Subcutaneous abdominal adipose tissue (tissue), 5 donors: Measurements from ENCODE around the gene IKBIP.
"Not testable (repeated sequence)": the region's sequence is repeated elsewhere in the genome, so short reads cannot be mapped to it uniquely, and the experiment has no call there.

Experiments
- H3K27ac ChIP-seq: one replicate; pipeline ENCODE4 v1.7.0; 2013; ENCODE audit warnings: low read depth, mild to moderate bottlenecking, inconsistent platforms, low read length, moderate library complexity
- H3K27me3 ChIP-seq, 5 donors: one replicate each; pipeline ENCODE4 v1.7.0; 2013; ENCODE audit warnings: low read length in 5 of 5, inconsistent platforms in 1 of 5; ENCODE audit not compliant: control insufficient read depth in 5 of 5, insufficient read depth in 4 of 5
- H3K36me3 ChIP-seq, 5 donors: one replicate each; pipeline ENCODE4 v1.7.0; 2013; ENCODE audit warnings: low read length in 5 of 5; ENCODE audit not compliant: control insufficient read depth in 5 of 5, insufficient read depth in 5 of 5
- H3K4me1 ChIP-seq, 5 donors: one replicate each; pipeline ENCODE4 v1.7.0; 2013; ENCODE audit warnings: low read length in 5 of 5, mild to moderate bottlenecking in 3 of 5, moderate library complexity in 1 of 5; ENCODE audit not compliant: control insufficient read depth in 5 of 5, insufficient read depth in 5 of 5
- H3K4me3 ChIP-seq, 5 donors: one replicate each; pipeline ENCODE4 v1.7.0; 2013; ENCODE audit warnings: low read length in 5 of 5, low read depth in 1 of 5
- H3K9ac ChIP-seq, 5 donors: one replicate each; pipeline ENCODE4 v1.7.0; 2013; ENCODE audit warnings: low read length in 5 of 5, mild to moderate bottlenecking in 4 of 5, moderate library complexity in 3 of 5
- H3K9me3 ChIP-seq, 5 donors: one replicate each; pipeline ENCODE4 v1.7.0; 2013; ENCODE audit warnings: low read length in 5 of 5; ENCODE audit not compliant: control insufficient read depth in 5 of 5
- donor health status: healthy.
- donor health status: healthy.
- donor health status: healthy.
- donor health status: healthy.
- donor health status: healthy.

Gene IKBIP

DNA sequence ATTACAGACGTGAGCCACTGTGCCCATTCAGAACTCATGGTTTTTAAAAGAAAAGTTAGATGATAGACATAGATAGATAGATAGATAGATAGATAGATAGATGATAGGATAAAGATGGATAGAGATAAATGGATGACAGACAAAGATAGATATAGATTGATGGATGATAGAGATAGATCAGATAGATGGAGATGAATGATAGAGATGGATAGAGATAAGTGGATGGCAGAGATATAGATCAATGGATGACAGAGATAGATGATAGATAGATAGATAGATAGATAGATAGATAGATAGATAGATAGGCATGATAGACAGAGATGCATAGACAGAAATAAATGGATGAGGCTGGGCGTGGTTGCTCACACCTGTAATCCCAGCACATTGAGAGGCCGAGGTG is 64.8 kb downstream of the IKBIP start:
- H3K27me3 ChIP-seq, result no peaks in the 10 kb centered on the region
- H3K9me3 ChIP-seq, result no peaks in the 10 kb centered on the region
- no peak overlapping the region for H3K4me3 ChIP-seq
- no peak overlapping the region for H3K9ac ChIP-seq
- no peaks in the 10 kb centered on the region for H3K36me3 ChIP-seq
- no peaks in the 10 kb centered on the region for H3K4me1 ChIP-seq
- no peak overlapping the region for H3K27ac ChIP-seq

DNA sequence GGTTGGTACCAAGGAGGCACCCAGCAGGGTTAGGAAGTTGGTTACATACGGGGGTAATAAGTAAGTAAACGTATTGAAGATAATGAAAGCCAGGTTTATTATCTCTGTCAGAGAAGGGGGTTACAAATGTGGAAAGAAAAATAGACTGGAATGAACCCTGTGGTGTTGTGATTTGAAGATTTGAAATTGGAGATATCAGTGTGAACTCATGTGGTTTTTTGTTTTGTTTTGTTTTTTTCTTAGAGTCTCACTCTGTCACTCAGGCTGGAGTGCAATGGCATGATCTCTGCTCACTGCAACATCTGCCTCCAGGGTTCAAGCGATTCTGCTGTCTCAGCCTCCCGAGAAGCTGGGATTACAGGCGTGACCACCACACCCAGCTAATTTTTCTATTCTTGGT is 65.2 kb downstream of the IKBIP start:
- Histone ChIP-seq H3K4me1 (no peaks in the 10 kb centered on the region), H3K36me3 (no peaks in the 10 kb centered on the region), H3K4me3 (no peak overlapping the region), H3K9me3 (no peaks in the 10 kb centered on the region), H3K27me3 (no peaks in the 10 kb centered on the region), H3K9ac (no peak overlapping the region), H3K27ac (no peak overlapping the region)

DNA sequence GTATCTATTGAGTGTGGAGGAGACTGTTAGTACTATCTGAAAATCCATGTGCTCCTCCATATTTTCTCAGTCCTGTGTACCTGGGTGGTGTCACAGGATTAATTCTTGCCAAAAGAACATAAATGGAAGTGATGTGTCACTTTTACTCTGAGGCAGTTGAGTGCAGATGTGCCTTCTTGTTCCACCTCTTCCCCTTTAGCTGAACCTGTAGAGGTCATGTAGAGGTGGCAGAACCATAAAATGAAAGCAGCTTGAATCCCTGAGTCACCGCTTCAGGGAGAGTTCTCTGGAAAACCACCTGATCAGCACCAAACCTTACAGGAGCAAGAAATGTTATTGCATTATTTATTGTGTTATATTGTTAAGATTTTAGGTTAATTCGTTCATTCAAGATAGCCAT is 65.8 kb downstream of the IKBIP start:
- H3K9ac ChIP-seq, result no peak overlapping the region
- no peaks in the 10 kb centered on the region for H3K36me3 ChIP-seq
- no peak overlapping the region for H3K4me3 ChIP-seq
- no peak overlapping the region for H3K27ac ChIP-seq
- no peaks in the 10 kb centered on the region for H3K9me3 ChIP-seq
- H3K27me3 ChIP-seq, result no peaks in the 10 kb centered on the region
- H3K4me1 ChIP-seq, result no peaks in the 10 kb centered on the region

DNA sequence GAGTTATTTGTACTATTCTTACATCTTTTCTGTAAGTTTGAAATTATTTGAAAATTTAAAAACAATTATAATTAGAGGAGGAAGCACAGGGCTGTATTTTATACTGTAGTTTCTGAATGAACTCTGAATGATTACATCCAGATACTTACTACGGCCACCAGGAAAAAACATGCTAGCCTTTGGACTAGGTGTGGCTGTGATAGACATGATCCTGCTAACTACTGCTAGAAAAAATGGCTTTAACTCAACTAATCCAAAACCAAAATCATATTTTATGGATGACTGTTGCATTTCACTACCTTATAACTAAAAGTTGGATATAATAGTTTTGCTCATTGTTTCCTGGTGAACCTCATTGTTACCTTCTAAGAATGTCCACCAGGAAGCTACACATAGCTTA is 66.2 kb downstream of the IKBIP start:
- no peak overlapping the region for H3K9ac ChIP-seq
- no peaks in the 10 kb centered on the region for H3K27me3 ChIP-seq
- no peaks in the 10 kb centered on the region for H3K36me3 ChIP-seq
- no peaks in the 10 kb centered on the region for H3K4me1 ChIP-seq
- H3K27ac ChIP-seq, result no peak overlapping the region
- no peaks in the 10 kb centered on the region for H3K9me3 ChIP-seq
- no peak overlapping the region for H3K4me3 ChIP-seq

DNA sequence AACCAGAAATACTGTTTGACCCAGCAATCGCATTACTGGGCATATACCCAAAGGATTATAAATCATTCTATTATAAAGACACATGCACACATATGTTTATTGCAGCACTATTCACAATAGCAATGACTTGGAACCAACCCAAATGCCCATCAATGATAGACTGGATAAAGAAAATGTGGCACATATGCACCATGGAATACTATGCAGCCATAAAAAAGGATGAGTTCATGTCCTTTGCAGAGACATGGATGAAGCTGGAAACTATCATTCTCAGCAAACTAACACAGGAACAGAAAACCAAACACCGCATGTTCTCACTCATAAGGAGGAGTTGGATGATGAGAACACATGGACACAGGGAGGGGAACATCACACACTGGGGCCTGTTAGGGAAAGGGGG is 67.8 kb downstream of the IKBIP start:
- H3K9me3 ChIP-seq, H3K27ac ChIP-seq, H3K4me3 ChIP-seq, H3K36me3 ChIP-seq, H3K27me3 ChIP-seq, H3K4me1 ChIP-seq, H3K9ac ChIP-seq: not testable (repeated sequence)

DNA sequence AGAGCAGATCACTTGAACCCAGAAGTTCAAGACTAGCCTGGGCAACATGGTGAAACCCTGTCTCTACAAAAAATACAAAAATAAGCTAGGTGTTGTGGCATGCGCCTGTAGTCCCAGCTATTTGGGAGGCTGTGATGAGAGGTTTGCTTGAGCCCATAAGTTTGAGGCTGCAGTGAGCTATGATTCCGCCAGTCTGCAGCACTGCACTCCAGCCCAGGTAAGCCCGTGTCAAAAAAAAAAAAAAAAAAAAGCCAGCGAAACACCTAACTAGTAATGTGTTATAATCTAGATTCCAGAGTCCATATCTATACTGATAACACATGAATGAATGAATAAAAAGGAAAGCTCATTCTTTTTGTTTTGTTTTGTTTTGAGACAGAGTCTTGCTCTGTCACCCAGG is 69.6 kb downstream of the IKBIP start:
- H3K36me3 ChIP-seq, result no peaks in the 10 kb centered on the region
- H3K4me3 ChIP-seq, result no peak overlapping the region
- H3K27ac ChIP-seq, result no peak overlapping the region
- no peaks in the 10 kb centered on the region for H3K27me3 ChIP-seq
- no peak overlapping the region for H3K9ac ChIP-seq
- H3K4me1 ChIP-seq, result no peaks in the 10 kb centered on the region
- H3K9me3 ChIP-seq, result no peaks in the 10 kb centered on the region
